ENCODE data around the gene PRKCZ.

Gene PRKCZ

DNA sequence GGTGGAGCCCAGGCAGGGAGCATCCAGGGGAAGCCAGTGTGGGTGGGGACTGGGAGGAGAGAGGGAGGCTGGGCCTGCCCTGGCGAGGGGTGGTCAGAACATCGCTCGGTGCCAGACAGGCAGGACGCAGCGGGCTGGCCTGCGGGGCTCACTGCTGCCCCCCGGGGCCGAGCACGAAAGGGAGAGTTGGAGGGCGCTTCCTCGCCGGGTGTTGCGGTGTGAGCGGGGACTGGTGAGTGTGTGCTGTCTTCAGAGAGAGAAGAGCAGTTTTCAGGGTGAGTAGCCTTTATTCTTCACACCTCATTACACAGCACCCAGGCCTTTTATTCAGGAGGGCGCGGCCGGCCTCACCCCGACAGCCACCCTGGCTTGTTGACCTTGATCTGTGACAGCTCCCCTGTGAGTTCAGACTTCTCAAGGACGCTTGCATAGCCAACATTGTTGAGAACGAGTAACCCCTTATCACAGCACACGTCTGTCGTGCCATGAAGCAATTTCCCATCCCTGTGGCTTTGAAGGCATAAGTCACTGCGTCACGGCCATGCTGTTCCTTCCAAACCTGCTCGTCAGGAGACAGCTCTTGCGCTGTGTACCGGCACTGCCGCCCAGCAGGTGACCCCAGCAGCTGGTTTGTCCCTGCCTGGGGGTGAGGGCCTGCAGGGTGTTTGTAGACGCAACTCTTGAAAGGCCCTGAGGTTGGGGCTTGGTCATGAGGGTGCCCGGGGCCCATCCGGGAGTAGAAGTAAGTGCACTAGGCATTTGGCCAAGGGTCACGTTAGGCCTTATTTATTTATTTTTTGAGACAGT, 54.6 kb downstream of the PRKCZ start:
- H3K36me3 ChIP-seq (ENCODE audit: control insufficient read depth, insufficient read depth, low read length), result no peaks in the 10 kb centered on the region
- no peak overlapping the region for H3K4me3 ChIP-seq (ENCODE audit: low read length)
- H3K4me1 ChIP-seq (ENCODE audit: control insufficient read depth, insufficient read depth, low read length), result peaks cover 4% of the 10 kb centered on the region
- no peaks in the 10 kb centered on the region for H3K9me3 ChIP-seq (ENCODE audit: control insufficient read depth, low read length)
- H3K27me3 ChIP-seq (ENCODE audit: control insufficient read depth, insufficient read depth, low read length), result no peaks in the 10 kb centered on the region
- no peak overlapping the region for H3K9ac ChIP-seq (ENCODE audit: low read length)

DNA sequence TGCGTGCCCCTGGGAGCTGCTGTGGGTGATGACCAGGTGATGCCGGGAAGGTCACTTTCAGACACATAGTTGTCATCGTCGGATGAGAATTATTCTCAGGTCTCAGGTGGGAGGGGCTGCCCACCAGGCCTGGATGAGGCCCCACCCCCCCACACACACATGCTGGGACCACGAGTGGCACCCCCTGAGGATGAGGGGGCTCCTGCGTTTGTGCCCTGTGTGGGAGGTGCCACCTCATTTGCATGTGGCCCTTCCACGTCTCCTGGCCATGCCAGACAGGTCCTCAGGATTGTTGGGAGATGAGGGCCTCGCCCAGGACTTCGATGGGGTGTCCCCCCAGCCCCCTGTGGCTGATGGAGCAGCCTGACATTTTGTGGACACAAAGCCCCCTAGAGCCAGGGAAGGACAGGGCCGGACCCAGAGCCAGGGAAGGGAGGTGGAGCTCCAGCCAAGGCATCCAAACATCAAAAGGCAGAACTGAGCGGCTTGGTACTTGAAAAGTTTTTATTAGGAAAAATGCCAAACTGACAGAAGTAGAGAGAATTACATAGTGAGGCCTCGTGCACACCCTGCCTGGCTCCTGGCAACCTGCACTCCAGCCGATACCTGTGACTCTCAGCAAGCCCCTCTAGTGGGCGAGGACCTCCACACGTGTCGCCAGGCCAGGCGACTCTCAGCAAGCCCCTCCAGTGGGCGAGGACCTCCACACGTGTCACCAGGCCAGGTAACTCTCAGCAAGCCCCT, 55.7 kb downstream of the PRKCZ start:
- Histone ChIP-seq H3K36me3 (ENCODE audit: control insufficient read depth, insufficient read depth, low read length) (no peaks in the 10 kb centered on the region), H3K27me3 (ENCODE audit: control insufficient read depth, insufficient read depth, low read length) (no peaks in the 10 kb centered on the region), H3K4me1 (ENCODE audit: control insufficient read depth, insufficient read depth, low read length) (peaks cover 4% of the 10 kb centered on the region), H3K9me3 (ENCODE audit: control insufficient read depth, low read length) (no peaks in the 10 kb centered on the region), H3K9ac (ENCODE audit: low read length) (no peak overlapping the region), H3K4me3 (ENCODE audit: low read length) (no peak overlapping the region)

DNA sequence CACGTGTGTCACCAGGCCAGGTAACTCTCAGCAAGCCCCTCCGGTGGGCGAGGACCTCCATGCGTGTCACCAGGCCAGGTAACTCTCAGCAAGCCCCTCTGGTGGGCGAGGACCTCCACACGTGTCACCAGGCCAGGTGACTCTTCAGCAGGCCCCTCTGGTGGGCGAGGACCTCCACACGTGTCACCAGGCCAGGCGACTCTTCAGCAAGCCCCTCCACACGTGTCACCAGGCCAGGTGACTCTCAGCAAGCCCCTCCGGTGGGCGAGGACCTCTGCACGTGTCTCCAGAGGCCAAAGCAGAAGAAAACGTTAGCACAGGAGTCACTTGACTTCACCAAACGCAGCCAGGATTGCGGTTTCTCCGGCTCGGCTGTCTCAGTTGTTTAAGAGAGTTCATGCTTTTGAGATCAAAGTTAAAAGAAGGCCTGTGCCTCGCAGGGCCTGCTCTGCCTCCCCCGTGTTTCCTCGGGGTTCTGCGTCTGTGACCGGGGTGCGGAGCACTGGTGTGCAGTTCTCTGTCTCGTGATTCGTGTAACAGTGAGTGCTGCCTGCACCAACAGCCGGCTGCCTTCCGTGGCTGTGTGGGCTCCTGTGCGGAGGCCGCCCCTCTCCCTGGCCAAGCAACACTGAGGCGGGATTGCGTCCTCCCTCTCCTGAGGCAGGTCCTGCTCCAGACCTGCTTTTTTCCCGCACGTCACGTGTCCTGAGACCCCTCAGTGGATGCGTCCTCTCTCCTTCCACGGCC, 56.6 kb downstream of the PRKCZ start:
- no peaks in the 10 kb centered on the region for H3K9me3 ChIP-seq (ENCODE audit: control insufficient read depth, low read length)
- no peak overlapping the region for H3K4me3 ChIP-seq (ENCODE audit: low read length)
- no peaks in the 10 kb centered on the region for H3K36me3 ChIP-seq (ENCODE audit: control insufficient read depth, insufficient read depth, low read length)
- H3K9ac ChIP-seq (ENCODE audit: low read length), result no peak overlapping the region
- peaks cover 4% of the 10 kb centered on the region for H3K4me1 ChIP-seq (ENCODE audit: control insufficient read depth, insufficient read depth, low read length)
- no peaks in the 10 kb centered on the region for H3K27me3 ChIP-seq (ENCODE audit: control insufficient read depth, insufficient read depth, low read length)

DNA sequence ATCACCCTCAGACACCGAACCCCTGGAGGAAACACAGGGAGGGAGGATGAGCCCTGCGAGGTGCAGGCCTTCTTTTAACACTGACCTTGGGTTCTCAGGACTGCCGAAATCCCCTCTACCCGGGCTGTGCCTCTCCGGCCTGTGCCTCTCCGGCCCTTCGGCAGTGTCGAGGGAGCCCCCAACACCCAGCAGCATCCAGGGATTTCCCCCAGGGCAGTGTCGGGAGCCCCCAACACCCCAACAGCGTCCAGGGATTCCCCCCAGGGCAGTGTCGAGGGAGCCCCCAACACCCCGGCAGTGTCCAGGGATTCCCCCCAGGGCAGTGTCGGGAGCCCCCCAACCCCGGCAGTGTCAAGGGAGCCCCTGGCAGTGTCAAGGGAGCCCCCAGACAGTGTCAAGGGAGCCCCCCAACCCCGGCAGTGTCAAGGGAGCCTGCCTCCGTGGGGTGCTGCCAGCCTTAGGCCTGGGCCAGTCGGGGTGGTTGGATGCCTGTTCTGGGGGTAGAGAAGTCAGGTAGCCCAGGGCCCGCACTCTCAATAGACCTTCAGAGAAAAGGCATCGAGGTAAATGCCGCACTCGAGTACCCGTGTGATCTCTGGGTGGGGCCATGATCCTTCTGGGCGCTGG, 57.5 kb downstream of the PRKCZ start:
- Histone ChIP-seq H3K27me3 (ENCODE audit: control insufficient read depth, insufficient read depth, low read length) (no peaks in the 10 kb centered on the region), H3K9ac (ENCODE audit: low read length) (no peak overlapping the region), H3K36me3 (ENCODE audit: control insufficient read depth, insufficient read depth, low read length) (no peaks in the 10 kb centered on the region), H3K4me1 (ENCODE audit: control insufficient read depth, insufficient read depth, low read length) (peaks cover 4% of the 10 kb centered on the region), H3K4me3 (ENCODE audit: low read length) (no peak overlapping the region), H3K9me3 (ENCODE audit: control insufficient read depth, low read length) (no peaks in the 10 kb centered on the region)

DNA sequence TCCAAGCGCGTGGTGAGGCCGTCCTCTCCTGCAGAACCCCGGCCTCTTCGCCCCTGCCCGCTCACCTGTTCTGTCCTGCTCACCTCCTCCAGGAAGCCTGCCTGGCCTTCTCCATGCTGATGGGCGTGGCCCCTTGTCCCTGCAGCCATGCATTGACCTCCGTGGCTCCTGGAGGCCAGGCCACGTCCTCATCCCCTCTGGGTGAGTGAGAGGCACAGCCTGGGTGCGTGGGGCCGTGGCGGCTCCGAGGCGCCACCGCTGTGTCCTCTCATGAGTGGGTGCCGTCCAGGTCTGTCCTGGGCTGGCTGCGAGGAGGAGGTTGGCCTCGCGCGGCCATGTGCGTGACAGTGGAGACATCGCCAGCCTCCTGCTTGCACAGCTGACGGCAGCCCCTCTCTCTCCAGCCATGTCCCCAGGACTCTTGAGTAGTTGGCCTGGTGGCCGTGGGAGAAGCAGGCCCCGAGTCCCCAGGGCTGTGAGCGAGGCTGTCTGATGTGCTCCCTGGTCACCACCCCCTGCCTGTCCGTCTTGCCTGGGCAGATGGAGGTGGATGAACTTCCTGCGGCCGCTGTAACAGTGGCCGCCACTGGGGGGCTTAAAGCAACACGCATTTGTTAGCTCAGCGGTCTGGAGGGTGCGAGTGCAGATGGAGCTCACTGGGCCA, 58.1 kb downstream of the PRKCZ start:
- H3K4me3 ChIP-seq (ENCODE audit: low read length), result no peak overlapping the region

DNA sequence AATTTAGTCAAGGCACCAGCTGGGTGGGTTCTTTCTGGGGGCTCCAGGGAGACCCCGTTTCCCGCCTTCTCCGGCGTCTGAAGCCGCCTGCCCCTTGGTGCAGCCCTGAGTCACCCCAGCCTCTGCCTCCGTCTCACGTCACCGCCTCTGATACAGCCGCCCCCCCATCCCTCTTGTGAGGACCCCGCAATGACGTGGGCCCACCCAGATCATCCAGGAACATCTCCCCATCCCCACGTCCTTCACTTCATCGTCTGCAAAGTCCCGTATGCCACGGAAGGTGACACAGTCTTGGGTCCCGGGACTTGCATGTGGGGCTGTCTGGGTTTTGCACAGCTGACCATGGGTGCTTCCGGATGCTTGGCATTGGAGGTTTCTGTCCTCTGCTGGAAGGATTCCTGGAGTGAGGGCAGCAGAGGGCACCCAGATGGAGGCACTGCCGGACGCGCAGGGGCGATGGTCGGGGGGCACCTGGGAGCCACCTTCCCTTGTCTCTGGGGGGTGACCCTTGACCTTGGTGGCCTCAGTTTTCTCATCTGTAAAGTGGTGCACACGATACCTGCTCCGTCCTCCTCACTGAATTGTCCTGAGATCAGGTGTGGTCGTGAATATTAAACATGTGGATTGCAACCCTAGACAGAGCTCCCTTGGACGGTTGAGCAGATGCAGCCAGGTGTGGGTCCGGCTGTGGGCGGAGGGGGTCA, 58.8 kb downstream of the PRKCZ start:
- Histone ChIP-seq H3K27me3 (ENCODE audit: control insufficient read depth, insufficient read depth, low read length) (no peaks in the 10 kb centered on the region), H3K4me3 (ENCODE audit: low read length) (no peak overlapping the region), H3K36me3 (ENCODE audit: control insufficient read depth, insufficient read depth, low read length) (no peaks in the 10 kb centered on the region), H3K9ac (ENCODE audit: low read length) (no peak overlapping the region), H3K4me1 (ENCODE audit: control insufficient read depth, insufficient read depth, low read length) (peaks cover 4% of the 10 kb centered on the region), H3K9me3 (ENCODE audit: control insufficient read depth, low read length) (no peaks in the 10 kb centered on the region)

More for the DNA sequence above, 58.1 kb downstream of the PRKCZ start:
- H3K4me1 ChIP-seq (ENCODE audit: control insufficient read depth, insufficient read depth, low read length), result peaks cover 4% of the 10 kb centered on the region
- no peaks in the 10 kb centered on the region for H3K27me3 ChIP-seq (ENCODE audit: control insufficient read depth, insufficient read depth, low read length)
- no peaks in the 10 kb centered on the region for H3K9me3 ChIP-seq (ENCODE audit: control insufficient read depth, low read length)
- H3K9ac ChIP-seq (ENCODE audit: low read length), result no peak overlapping the region
- no peaks in the 10 kb centered on the region for H3K36me3 ChIP-seq (ENCODE audit: control insufficient read depth, insufficient read depth, low read length)

DNA sequence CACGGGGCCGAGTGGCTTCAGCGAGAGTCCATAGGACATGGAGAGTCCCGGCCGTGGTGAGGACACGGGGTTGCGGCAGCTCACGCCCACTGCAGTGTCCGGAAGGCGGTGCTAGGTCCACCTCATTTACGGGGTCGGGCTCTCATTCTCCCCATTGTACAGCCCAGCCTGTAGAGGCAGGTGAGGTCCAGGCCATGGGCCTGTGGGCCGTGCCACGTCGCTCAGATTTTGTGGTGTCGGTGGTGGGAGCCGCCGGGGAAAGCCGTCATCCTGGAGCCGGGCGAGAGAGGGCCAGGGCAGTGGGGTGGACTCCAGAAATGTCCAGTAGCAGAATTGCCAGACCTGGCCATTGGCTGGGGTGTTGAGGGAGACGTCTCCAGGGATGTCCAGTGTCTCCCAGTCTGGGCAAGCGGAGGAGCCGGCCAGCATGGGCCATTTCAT, 59.4 kb downstream of the PRKCZ start:
- Histone ChIP-seq H3K4me3 (ENCODE audit: low read length) (no peak overlapping the region), H3K4me1 (ENCODE audit: control insufficient read depth, insufficient read depth, low read length) (no peaks in the 10 kb centered on the region), H3K9me3 (ENCODE audit: control insufficient read depth, low read length) (no peaks in the 10 kb centered on the region), H3K36me3 (ENCODE audit: control insufficient read depth, insufficient read depth, low read length) (no peaks in the 10 kb centered on the region), H3K9ac (ENCODE audit: low read length) (no peak overlapping the region), H3K27me3 (ENCODE audit: control insufficient read depth, insufficient read depth, low read length) (no peaks in the 10 kb centered on the region)

DNA sequence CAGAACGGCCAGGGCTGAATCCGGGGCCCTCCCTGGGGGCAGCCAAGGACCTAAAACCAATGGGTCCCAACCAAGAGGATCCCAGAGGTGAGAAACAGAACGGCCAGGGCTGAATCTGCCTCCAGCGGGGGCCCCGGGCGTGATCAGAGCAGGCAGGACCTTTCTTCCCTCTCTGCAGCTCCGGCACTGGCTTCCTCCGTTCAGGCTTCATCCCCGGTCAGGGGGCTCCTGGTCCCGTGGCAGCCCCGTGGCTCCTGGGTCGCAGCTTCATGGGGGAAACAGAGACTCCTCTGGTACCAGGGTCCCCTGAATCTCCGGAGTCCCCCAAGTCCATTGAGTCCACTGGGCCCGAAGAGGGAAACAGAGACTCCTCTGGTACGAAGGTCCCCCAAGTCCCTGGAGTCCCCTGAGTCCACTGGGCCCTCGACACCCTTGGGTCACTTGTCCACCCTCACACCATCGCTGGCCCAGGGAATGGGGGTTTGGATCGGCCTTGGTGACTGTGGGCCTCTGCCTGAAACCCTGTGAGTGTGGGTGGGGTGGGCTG, 60.1 kb downstream of the PRKCZ start:
- H3K9ac ChIP-seq (ENCODE audit: low read length), result no peak overlapping the region
- H3K4me3 ChIP-seq (ENCODE audit: low read length), result no peak overlapping the region
- H3K9me3 ChIP-seq (ENCODE audit: control insufficient read depth, low read length), result no peaks in the 10 kb centered on the region
- no peaks in the 10 kb centered on the region for H3K27me3 ChIP-seq (ENCODE audit: control insufficient read depth, insufficient read depth, low read length)
- H3K36me3 ChIP-seq (ENCODE audit: control insufficient read depth, insufficient read depth, low read length), result no peaks in the 10 kb centered on the region
- H3K4me1 ChIP-seq (ENCODE audit: control insufficient read depth, insufficient read depth, low read length), result no peaks in the 10 kb centered on the region

DNA sequence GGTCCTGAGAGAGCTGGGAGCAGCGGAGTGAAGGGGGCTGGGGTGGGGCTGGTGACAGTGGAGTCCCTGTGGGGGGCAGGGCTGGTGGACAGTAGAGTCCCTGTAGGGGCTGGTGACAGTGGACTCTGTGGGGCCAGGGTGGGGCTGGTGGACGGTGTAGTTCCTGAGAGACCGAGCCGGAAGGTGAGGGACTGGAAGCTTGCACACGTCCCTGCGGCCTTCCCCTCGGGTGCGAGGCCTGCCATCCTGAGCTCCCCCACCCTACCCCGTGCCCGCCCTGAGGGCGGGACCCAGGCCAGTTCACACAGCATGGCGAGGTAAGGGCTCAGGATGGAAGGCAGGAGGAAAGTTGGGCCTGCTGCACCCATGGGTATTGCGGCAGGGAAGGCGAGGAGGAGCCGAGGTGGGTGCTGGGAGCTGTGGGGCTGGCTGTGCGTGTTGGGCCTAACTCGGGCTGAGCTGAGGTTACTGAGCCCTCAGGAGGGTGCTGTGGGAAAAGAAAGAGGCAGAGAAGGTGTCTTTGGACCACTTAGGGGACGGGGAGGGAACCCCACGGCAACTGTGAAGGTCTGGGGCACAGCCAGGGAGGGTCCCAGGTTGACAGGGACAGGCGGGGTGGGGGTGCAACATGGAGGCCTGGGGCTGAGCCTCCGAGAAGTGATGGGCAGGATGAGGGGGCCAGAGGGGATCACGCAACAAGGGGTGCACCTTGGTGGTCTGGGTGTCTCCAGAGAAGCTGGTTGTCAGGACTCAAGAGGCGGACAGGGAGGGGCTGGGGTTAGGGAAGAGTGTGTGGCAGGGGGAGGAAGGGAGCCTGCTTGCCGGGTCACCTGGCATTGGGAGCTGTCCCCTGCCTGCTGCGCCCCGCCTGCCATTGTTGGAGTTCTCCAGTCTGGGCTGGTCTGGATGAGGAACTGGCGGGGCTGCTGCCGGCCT, 60.8 kb downstream of the PRKCZ start:
- Histone ChIP-seq H3K9ac (ENCODE audit: low read length) (no peak overlapping the region), H3K27me3 (ENCODE audit: control insufficient read depth, insufficient read depth, low read length) (no peaks in the 10 kb centered on the region), H3K4me1 (ENCODE audit: control insufficient read depth, insufficient read depth, low read length) (no peaks in the 10 kb centered on the region), H3K9me3 (ENCODE audit: control insufficient read depth, low read length) (no peaks in the 10 kb centered on the region), H3K4me3 (ENCODE audit: low read length) (no peak overlapping the region), H3K36me3 (ENCODE audit: control insufficient read depth, insufficient read depth, low read length) (no peaks in the 10 kb centered on the region)

DNA sequence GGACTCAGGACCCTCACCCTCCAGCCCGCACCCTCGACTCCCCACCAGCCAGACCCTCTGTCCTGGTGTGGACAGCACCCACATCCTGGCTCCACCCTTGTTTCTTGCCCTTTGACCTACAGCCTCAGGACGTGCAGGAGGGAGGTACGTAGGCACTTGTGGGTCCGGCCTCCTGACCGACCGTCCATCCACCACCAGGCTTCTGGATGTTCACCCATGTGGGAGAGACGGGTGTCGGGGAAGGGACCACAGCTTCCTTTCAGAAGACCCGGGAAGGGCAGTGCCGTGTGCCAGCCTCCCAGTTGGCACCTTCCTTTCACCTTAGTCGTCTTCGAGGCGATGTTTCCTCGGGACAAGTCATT, 61.4 kb downstream of the PRKCZ start:
- no peaks in the 10 kb centered on the region for H3K4me1 ChIP-seq (ENCODE audit: control insufficient read depth, insufficient read depth, low read length)
- no peaks in the 10 kb centered on the region for H3K9me3 ChIP-seq (ENCODE audit: control insufficient read depth, low read length)
- no peaks in the 10 kb centered on the region for H3K27me3 ChIP-seq (ENCODE audit: control insufficient read depth, insufficient read depth, low read length)
- H3K4me3 ChIP-seq (ENCODE audit: low read length), result no peak overlapping the region
- no peak overlapping the region for H3K9ac ChIP-seq (ENCODE audit: low read length)
- H3K36me3 ChIP-seq (ENCODE audit: control insufficient read depth, insufficient read depth, low read length), result no peaks in the 10 kb centered on the region
